HepG2 (cell line): ENCODE measurements around the gene CDC42SE2. TPM values are rescaled to one million over a fixed set of nuclear protein-coding genes. Genes with fewer than 3 reads are reported as not detected.
A peak's percentile ranks its signal among the peaks of the same experiment; 100 is the strongest.
"Not testable (repeated sequence)": the region's sequence is repeated elsewhere in the genome, so short reads cannot be mapped to it uniquely, and the experiment has no call there.

Experiments
- ATAC-seq: fragments of 200-7000 bp; cut with Tn5 transposase; 3 replicates; pipeline ENCODE4 v1.9.1; 2020; ENCODE audit warnings: mild to moderate bottlenecking, moderate library complexity
- BruUV-seq: library from RNA; stranded (reverse); fragments of 400-500 nt; replicated peaks from 2 replicates; lab custom pipeline; 2021; lab: Mats Ljungman, UMichigan
- CTCF ChIA-PET: fragments of 300-600 bp; formaldehyde crosslinking; extraction: SDS; loops from one replicate; lab custom pipeline; 2021; ENCODE audit warnings: low total read pairs, inconsistent platforms, low intra/inter-chr PET ratio; lab: Yijun Ruan, JAX
- POLR2A ChIA-PET: fragments of 350-600 bp; sonication (Branson Sonifier 250); formaldehyde crosslinking; loops from one replicate; lab custom pipeline; 2020; ENCODE audit warnings: antibody characterized with exemption, inconsistent platforms; lab: Yijun Ruan, JAX
- DNase-seq: peaks from one replicate; pipeline ENCODE4 v3.0.0-alpha.2; 2015; ENCODE audit warnings: low spot score
- FAIRE-seq: peaks from 3 replicates; lab custom pipeline; 2011; peaks lifted over from hg19 to GRCh38; lab: Jason Lieb, UNC
- H2AFZ ChIP-seq: one replicate; pipeline ENCODE4 v1.6.1; 2011; ENCODE audit warnings: low read length, inconsistent platforms
- H3K27ac ChIP-seq: fragments of 300-600 bp; 3 replicates; pipeline ENCODE4 v1.8.0; 2011; ENCODE audit warnings: mixed run types, mild to moderate bottlenecking, mixed read lengths, low read length, inconsistent platforms; ENCODE audit not compliant: insufficient read depth; ENCODE audit errors: extremely low read length
- H3K27me3 ChIP-seq, 2 experiments: fragments of 200-600 bp in 1 of 2; 2 replicates in 1 of 2; 3 replicates in 1 of 2; pipeline versions ENCODE4 v1.6.0 to v1.8.0; 2011; ENCODE audit warnings: low read length in 2 of 2, mild to moderate bottlenecking in 2 of 2, moderate library complexity in 2 of 2, inconsistent platforms in 1 of 2; ENCODE audit not compliant: insufficient read depth in 2 of 2, control insufficient read depth in 1 of 2
- H3K36me3 ChIP-seq, 2 experiments: fragments of 200-600 bp in 1 of 2; replicated peaks in 1 of 2; 2 replicates in 1 of 2; 3 replicates in 1 of 2; pipeline versions ENCODE4 v1.5.1 to v1.8.0; 2011; ENCODE audit warnings: low read length in 2 of 2, inconsistent platforms in 1 of 2; ENCODE audit not compliant: insufficient read depth in 2 of 2, control insufficient read depth in 1 of 2
- H3K4me1 ChIP-seq: 2 replicates; pipeline ENCODE4 v1.5.1; 2012; ENCODE audit warnings: low read length, inconsistent platforms; ENCODE audit not compliant: insufficient read depth
- H3K4me2 ChIP-seq: 2 replicates; pipeline ENCODE4 v1.6.0; 2011; ENCODE audit warnings: low read depth, low read length, inconsistent platforms
- H3K4me3 ChIP-seq, 3 experiments: fragments of 200-600 bp in 1 of 3; sonication (generic), shearing (Covaris generic) in 1 of 3; replicated peaks in 1 of 3; 2 replicates each; pipeline ENCODE4 v1.5.1; 2011 to 2016; ENCODE audit warnings: low read length in 3 of 3, inconsistent platforms in 2 of 3, low read depth in 2 of 3, mild to moderate bottlenecking in 2 of 3, control low read depth in 1 of 3, mixed read lengths in 1 of 3; ENCODE audit not compliant: insufficient read depth in 1 of 3
- H3K79me2 ChIP-seq: one replicate; pipeline ENCODE4 v1.6.1; 2011; ENCODE audit warnings: low read length, inconsistent platforms; ENCODE audit not compliant: insufficient read depth
- H3K9ac ChIP-seq: 2 replicates; pipeline ENCODE4 v1.6.0; 2011; ENCODE audit warnings: mild to moderate bottlenecking, low read depth, low read length, inconsistent platforms; ENCODE audit not compliant: insufficient read depth
- H3K9me3 ChIP-seq: 2 replicates; pipeline ENCODE4 v1.5.1; 2012; ENCODE audit warnings: mild to moderate bottlenecking, low read length
- H4K20me1 ChIP-seq: 2 replicates; pipeline ENCODE4 v1.6.0; 2011; ENCODE audit warnings: inconsistent platforms, mild to moderate bottlenecking, low read length, moderate library complexity; ENCODE audit not compliant: insufficient read depth
- CEBPB ChIP-seq: IDR thresholded peaks from 2 replicates; pipeline ENCODE4 v1.6.1; 2011; ENCODE audit warnings: low read depth, low read length, improper control_type of control experiment, borderline replicate concordance
- CEBPG ChIP-seq: IDR thresholded peaks from 2 replicates; pipeline ENCODE4 v1.6.1; 2016
- GATAD2A ChIP-seq: IDR thresholded peaks from 2 replicates; pipeline ENCODE4 v1.6.1; 2016
- SOX13 ChIP-seq, 3 experiments: fragments of 450-650 bp in 1 of 3; sonication (generic) in 1 of 3; formaldehyde crosslinking in 1 of 3; IDR thresholded peaks in 2 of 3; conservative IDR thresholded peaks in 1 of 3; 2 replicates each; pipeline versions ENCODE4 v1.5.0 to v1.6.1; 2016 to 2020; ENCODE audit warnings: antibody characterized with exemption in 1 of 3, mild to moderate bottlenecking in 1 of 3, missing compliant biosample characterization in 1 of 3, missing genetic modification reagents in 1 of 3, moderate library complexity in 1 of 3
- SOX5 ChIP-seq: IDR thresholded peaks from 2 replicates; pipeline ENCODE4 v1.6.1; 2016; ENCODE audit warnings: borderline replicate concordance
- SOX6 ChIP-seq, 2 experiments: fragments of 450-650 bp in 1 of 2; sonication (generic) in 1 of 2; formaldehyde crosslinking in 1 of 2; IDR thresholded peaks; 2 replicates each; pipeline versions ENCODE4 v1.4.0 to v1.6.1; 2017 to 2020; ENCODE audit warnings: antibody characterized with exemption in 1 of 2, mild to moderate bottlenecking in 1 of 2, missing genetic modification reagents in 1 of 2
- TCF7 ChIP-seq: sonication (generic); IDR thresholded peaks from 2 replicates; pipeline ENCODE4 v1.6.1; 2016; ENCODE audit warnings: antibody characterized with exemption, low read depth
- WGBS: methylation state at CpG from one replicate; pipeline ENCODE4 v1.1.6; 2017; ENCODE audit warnings: low lambda C conversion rate; 5-methylcytosine and 5-hydroxymethylcytosine counted together
- in situ Hi-C: cut with HindIII; loops from 2 replicates; pipeline ENCODE4 v1.10.0; 2017; ENCODE audit warnings: low pct_unique_long_range_greater_than_20kb; ENCODE audit not compliant: extremely low pct_ligation_motif_present
- intact Hi-C: fragments of 100-400 bp; cut with micrococcal nuclease; formaldehyde crosslinking; loops from one replicate; pipeline ENCODE4 v1.10.0; 2022; ENCODE audit not compliant: unreplicated experiment
- polyA plus RNA-seq, 8 experiments: library from polyadenylated mRNA; depleted of rRNA in 3 of 8; stranded (reverse) in 7 of 8; unstranded in 1 of 8; fragments of >200 nt; fragmentation: Illumina TruSeq in 4 of 8; extraction: Trizol in 4 of 8; gene quantifications; 2 replicates each; pipeline versions ENCODE4 v1.2.1 to v1.2.3, GENCODE V29; 2011 to 2016; ENCODE audit warnings: low read depth in 4 of 8, missing spikeins in 1 of 8, mixed read lengths in 1 of 8; ENCODE audit not compliant: insufficient read depth in 1 of 8
- total RNA-seq, 5 experiments: library from RNA; depleted of rRNA; stranded (reverse); fragments of >200 nt; fragmentation: Illumina TruSeq; extraction: Trizol; gene quantifications; 2 replicates each; pipeline ENCODE4 v1.2.3, GENCODE V29; 2016; ENCODE audit warnings: low read depth in 1 of 5
- TF ChIP-seq, protein P1 (sequence below): IDR thresholded peaks from 2 replicates; pipeline ENCODE4 v1.4.0; 2020; ENCODE audit warnings: mild to moderate bottlenecking, missing genetic modification reagents

The CDC42SE2 gene
- total and polyA plus RNA-seq, 2 of the 13 experiments (the other 11 are each of a cell fraction or from before 2014, with no cell fraction given), result 19.6 to 25.0 TPM

GRCh38 chr5:131346204-131346603 lies 82.4 kb downstream of the CDC42SE2 start:
- 95% methylated on average over 3 of the region's 3 CpGs for WGBS
- H4K20me1 ChIP-seq; H2AFZ ChIP-seq; H3K9me3 ChIP-seq; FAIRE-seq; H3K36me3 ChIP-seq; H3K79me2 ChIP-seq; H3K4me3 ChIP-seq; H3K27me3 ChIP-seq; H3K9ac ChIP-seq; H3K27ac ChIP-seq; DNase-seq; ATAC-seq; in situ Hi-C loops; BruUV-seq; H3K4me2 ChIP-seq; H3K4me1 ChIP-seq; CTCF ChIA-PET; intact Hi-C loops; POLR2A ChIA-PET; TF ChIP-seq SOX13, SOX6 (IDR thresholded peaks at IDR 0.05): not testable (repeated sequence)
- TF ChIP-seq SOX13 (CRISPR knock-in tag; conservative IDR thresholded peaks at IDR 0.05 in 1 of 2, IDR thresholded peaks at IDR 0.05 in 1 of 2), result peak in 1 of 2 experiments; percentile 74; a peak in 2 of 4 replicates
- TF ChIP-seq CEBPG (CRISPR knock-in tag), result peak; percentile 61
- peak; percentile 27; the same call in 1 of the 2 replicates for TF ChIP-seq SOX6 (CRISPR knock-in tag; IDR thresholded peaks at IDR 0.05)
- TF ChIP-seq TCF7, result 0 out of 2 replicates have a peak, but pooled peaks have one; percentile 32
- TF ChIP-seq, protein P1, sequence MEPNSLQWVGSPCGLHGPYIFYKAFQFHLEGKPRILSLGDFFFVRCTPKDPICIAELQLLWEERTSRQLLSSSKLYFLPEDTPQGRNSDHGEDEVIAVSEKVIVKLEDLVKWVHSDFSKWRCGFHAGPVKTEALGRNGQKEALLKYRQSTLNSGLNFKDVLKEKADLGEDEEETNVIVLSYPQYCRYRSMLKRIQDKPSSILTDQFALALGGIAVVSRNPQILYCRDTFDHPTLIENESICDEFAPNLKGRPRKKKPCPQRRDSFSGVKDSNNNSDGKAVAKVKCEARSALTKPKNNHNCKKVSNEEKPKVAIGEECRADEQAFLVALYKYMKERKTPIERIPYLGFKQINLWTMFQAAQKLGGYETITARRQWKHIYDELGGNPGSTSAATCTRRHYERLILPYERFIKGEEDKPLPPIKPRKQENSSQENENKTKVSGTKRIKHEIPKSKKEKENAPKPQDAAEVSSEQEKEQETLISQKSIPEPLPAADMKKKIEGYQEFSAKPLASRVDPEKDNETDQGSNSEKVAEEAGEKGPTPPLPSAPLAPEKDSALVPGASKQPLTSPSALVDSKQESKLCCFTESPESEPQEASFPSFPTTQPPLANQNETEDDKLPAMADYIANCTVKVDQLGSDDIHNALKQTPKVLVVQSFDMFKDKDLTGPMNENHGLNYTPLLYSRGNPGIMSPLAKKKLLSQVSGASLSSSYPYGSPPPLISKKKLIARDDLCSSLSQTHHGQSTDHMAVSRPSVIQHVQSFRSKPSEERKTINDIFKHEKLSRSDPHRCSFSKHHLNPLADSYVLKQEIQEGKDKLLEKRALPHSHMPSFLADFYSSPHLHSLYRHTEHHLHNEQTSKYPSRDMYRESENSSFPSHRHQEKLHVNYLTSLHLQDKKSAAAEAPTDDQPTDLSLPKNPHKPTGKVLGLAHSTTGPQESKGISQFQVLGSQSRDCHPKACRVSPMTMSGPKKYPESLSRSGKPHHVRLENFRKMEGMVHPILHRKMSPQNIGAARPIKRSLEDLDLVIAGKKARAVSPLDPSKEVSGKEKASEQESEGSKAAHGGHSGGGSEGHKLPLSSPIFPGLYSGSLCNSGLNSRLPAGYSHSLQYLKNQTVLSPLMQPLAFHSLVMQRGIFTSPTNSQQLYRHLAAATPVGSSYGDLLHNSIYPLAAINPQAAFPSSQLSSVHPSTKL, result peak; percentile 52; the same call in 1 of the 2 replicates
- TF ChIP-seq CEBPB, result peak; percentile 41; the same call in 1 of the 2 replicates
- peak; percentile 21; the same call in 1 of the 2 replicates for TF ChIP-seq SOX5 (CRISPR knock-in tag)
- TF ChIP-seq GATAD2A, result 0 out of 2 replicates have a peak, but pooled peaks have one; percentile 11
